GM23338 (cell line): Measurements from ENCODE around the gene PTPN20.
"Not testable (repeated sequence)": the region's sequence is repeated elsewhere in the genome, so short reads cannot be mapped to it uniquely, and the experiment has no call there.

ENCODE experiments used
- CTCF ChIP-seq, 2 experiments: fragments of 200-600 bp in 1 of 2; sonication (generic) in 1 of 2; conservative IDR thresholded peaks; 2 replicates each; pipeline versions ENCODE4 v1.5.1 to v1.6.1; 2016 to 2017; ENCODE audit warnings: antibody characterized with exemption in 2 of 2, low read depth in 2 of 2, mild to moderate bottlenecking in 2 of 2, moderate library complexity in 1 of 2
- REST ChIP-seq: IDR thresholded peaks from one replicate; pipeline ENCODE4 v1.6.1; 2018; ENCODE audit warnings: antibody characterized with exemption; ENCODE audit not compliant: unreplicated experiment
- ZNF331 ChIP-seq: fragments of 250-450 bp; sonication (Bioruptor Pico); IDR thresholded peaks from 2 replicates; pipeline ENCODE4 v1.5.0; 2020; ENCODE audit warnings: low read depth, mild to moderate bottlenecking, moderate library complexity

GRCh38 chr10:46952540-46952939 lies 41.3 kb downstream of the PTPN20 start:
- not testable (repeated sequence) for TF ChIP-seq REST; CTCF (conservative IDR thresholded peaks at IDR 0.05; ENCODE audit: low read depth in 2 of 2); ZNF331 (CRISPR knock-in tag)
